HG03066 (cell line): ENCODE measurements around the gene FGF10.

ENCODE experiments used
- ATAC-seq: cut with Tn5 transposase; IDR thresholded peaks from one replicate; pipeline ENCODE4 v1.9.1; 2021; ENCODE audit warnings: low read depth; ENCODE audit not compliant: unreplicated experiment

FGF10 gene

DNA sequence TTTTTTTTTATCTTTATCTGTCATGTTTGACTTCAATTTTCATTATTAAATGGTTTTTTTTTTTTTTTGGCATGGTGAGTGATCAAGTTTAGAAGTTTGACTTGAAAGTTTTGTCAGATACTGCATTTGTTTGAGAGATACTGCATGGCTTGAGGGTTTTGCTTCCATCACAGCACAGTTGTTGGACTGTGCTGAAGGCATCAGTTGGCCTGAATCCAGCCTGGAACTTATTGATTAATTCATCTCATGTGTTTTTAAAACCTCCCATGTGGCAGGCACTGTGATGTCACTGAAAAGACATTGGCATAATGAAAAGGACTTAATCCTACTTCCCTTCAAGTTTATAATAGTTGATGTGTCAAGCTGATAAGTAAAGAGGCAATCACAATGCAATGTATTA lies 128.4 kb downstream of the FGF10 start:
- ATAC-seq = no peak

- ATAC-seq = no peak
Observed at GRCh38 chr5:44257653-44258365, 131.4 kb downstream of the FGF10 start.

GRCh38 chr5:44257221-44257620 lies 132.0 kb downstream of the FGF10 start:
- no peak for ATAC-seq
